ENCODE data around the gene ENPP5. TPM values are rescaled to one million over a fixed set of nuclear protein-coding genes. Genes with fewer than 3 reads are reported as not detected.

The ENPP5 gene
- total RNA-seq, 1 experiment from 2014 or later: 9.1 TPM

DNA sequence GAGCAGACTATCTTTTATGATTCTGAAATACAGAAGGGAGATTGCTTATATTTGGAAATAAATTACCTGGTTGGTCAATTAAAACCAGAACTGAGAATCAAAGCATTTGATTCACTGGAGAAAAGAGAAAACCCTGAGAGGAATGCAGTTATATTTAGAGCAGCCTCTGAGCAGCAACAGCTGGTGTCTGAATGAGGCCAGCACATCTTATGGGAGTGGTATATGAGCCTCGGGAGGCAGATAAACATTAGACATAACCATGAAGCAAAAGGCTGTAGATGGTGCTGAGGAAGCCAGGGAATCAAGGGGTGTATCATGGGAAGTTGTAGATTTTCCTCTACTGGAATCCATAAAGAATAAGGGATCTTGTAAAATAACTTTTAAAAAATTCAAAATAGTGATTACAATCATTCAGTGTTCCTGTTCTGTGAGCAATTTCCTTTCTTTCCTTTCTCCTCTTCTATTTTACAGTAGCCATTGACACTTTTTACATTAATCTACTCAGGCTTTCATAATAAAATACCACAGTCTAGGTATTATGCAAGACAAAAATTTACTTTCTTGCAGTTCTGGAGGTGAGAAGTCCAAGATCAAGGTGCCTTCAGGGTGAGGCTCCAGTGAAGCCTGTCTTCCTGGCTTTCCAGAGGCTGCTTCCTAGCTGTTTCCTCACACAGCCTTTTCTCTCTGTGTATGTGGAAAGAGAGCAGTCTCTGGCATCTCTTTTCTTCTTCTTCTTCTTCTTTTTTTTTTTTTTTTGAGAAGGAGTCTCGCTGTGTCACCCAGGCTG, 32.8 kb upstream of the ENPP5 start (continued):
- TF ChIP-seq SMAD4 (CRISPR knock-in tag; IDR thresholded peaks at IDR 0.05): no peak
- no peak for TF ChIP-seq CREB1 (CRISPR knock-in tag; IDR thresholded peaks at IDR 0.05)
- TF ChIP-seq, protein P1, sequence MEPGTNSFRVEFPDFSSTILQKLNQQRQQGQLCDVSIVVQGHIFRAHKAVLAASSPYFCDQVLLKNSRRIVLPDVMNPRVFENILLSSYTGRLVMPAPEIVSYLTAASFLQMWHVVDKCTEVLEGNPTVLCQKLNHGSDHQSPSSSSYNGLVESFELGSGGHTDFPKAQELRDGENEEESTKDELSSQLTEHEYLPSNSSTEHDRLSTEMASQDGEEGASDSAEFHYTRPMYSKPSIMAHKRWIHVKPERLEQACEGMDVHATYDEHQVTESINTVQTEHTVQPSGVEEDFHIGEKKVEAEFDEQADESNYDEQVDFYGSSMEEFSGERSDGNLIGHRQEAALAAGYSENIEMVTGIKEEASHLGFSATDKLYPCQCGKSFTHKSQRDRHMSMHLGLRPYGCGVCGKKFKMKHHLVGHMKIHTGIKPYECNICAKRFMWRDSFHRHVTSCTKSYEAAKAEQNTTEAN (CRISPR knock-in tag; IDR thresholded peaks at IDR 0.05): no peak
- TF ChIP-seq CTCF (IDR thresholded peaks at IDR 0.05): no peak
- no peak for TF ChIP-seq ZNF317 (CRISPR knock-in tag; IDR thresholded peaks at IDR 0.05; ENCODE audit: borderline replicate concordance, low read depth)

- Mint-ChIP-seq H3K27ac (no peak overlapping the region), H3K9me3 (peaks cover 41% of the 10 kb centered on the region), H3K4me1 (peaks cover 28% of the 10 kb centered on the region), H3K36me3 (peaks cover 10% of the 10 kb centered on the region; the same call in 1 of the 2 replicates), H3K27me3 (ENCODE audit: low read depth) (no peaks in the 10 kb centered on the region; the same call in 1 of the 2 replicates), H3K4me3 (no peak overlapping the region)
- ATAC-seq (no peak), DNase-seq (ENCODE audit: low spot score) (no peak)
- TF ChIP-seq, protein P1 (CRISPR knock-in tag; IDR thresholded peaks at IDR 0.05): no peak
- ChIA-PET CTCF (no interaction called here), POLR2A (no interaction called here)
Observed at GRCh38 chr6:46201702-46202101, 30.9 kb upstream of the ENPP5 start.

DNA sequence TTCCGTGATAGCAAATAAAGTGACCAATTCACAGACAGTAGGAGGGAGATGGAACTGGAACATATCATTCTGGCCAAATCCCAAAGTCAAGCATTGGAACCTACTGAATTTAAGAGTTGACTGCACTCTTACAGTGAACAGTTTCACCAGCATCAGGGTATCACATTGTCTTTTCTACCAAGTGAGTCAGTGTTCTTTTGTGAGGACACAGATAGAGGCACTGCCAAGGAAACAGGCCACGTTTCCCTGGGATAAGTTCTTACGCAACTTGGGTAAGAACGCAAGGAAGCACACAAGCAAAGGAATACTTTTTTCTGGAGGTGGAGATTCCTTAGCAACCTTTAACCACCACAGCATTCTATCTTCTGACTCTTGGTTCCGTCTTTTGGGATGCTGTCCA, 28.6 kb upstream of the ENPP5 start:
- H3K9me3 Mint-ChIP-seq: peaks cover 41% of the 10 kb centered on the region
- peaks cover 31% of the 10 kb centered on the region for H3K4me1 Mint-ChIP-seq
- no peak overlapping the region for H3K27ac Mint-ChIP-seq
- DNase-seq (ENCODE audit: low spot score): no peak
- no peak for ATAC-seq
- ChIA-PET CTCF (no interaction called here), POLR2A (no interaction called here)
- no peaks in the 10 kb centered on the region; the same call in 1 of the 2 replicates for H3K27me3 Mint-ChIP-seq (ENCODE audit: low read depth)
- TF ChIP-seq, protein P2, sequence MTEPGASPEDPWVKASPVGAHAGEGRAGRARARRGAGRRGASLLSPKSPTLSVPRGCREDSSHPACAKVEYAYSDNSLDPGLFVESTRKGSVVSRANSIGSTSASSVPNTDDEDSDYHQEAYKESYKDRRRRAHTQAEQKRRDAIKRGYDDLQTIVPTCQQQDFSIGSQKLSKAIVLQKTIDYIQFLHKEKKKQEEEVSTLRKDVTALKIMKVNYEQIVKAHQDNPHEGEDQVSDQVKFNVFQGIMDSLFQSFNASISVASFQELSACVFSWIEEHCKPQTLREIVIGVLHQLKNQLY (CRISPR knock-in tag; IDR thresholded peaks at IDR 0.05): no peak
- TF ChIP-seq, protein P3, sequence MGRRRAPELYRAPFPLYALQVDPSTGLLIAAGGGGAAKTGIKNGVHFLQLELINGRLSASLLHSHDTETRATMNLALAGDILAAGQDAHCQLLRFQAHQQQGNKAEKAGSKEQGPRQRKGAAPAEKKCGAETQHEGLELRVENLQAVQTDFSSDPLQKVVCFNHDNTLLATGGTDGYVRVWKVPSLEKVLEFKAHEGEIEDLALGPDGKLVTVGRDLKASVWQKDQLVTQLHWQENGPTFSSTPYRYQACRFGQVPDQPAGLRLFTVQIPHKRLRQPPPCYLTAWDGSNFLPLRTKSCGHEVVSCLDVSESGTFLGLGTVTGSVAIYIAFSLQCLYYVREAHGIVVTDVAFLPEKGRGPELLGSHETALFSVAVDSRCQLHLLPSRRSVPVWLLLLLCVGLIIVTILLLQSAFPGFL (CRISPR knock-in tag; IDR thresholded peaks at IDR 0.05; ENCODE audit: borderline replicate concordance): no peak
- TF ChIP-seq NR2C2 (CRISPR knock-in tag; IDR thresholded peaks at IDR 0.05): no peak
- no peak for TF ChIP-seq SP1 (CRISPR knock-in tag; conservative IDR thresholded peaks at IDR 0.05)
- TF ChIP-seq FOXK1 (CRISPR knock-in tag; IDR thresholded peaks at IDR 0.05): no peak
- no peak for TF ChIP-seq GABPB1 (CRISPR knock-in tag; IDR thresholded peaks at IDR 0.05)
- no peak for TF ChIP-seq RORB (CRISPR knock-in tag; IDR thresholded peaks at IDR 0.05)
- TF ChIP-seq, protein P4, sequence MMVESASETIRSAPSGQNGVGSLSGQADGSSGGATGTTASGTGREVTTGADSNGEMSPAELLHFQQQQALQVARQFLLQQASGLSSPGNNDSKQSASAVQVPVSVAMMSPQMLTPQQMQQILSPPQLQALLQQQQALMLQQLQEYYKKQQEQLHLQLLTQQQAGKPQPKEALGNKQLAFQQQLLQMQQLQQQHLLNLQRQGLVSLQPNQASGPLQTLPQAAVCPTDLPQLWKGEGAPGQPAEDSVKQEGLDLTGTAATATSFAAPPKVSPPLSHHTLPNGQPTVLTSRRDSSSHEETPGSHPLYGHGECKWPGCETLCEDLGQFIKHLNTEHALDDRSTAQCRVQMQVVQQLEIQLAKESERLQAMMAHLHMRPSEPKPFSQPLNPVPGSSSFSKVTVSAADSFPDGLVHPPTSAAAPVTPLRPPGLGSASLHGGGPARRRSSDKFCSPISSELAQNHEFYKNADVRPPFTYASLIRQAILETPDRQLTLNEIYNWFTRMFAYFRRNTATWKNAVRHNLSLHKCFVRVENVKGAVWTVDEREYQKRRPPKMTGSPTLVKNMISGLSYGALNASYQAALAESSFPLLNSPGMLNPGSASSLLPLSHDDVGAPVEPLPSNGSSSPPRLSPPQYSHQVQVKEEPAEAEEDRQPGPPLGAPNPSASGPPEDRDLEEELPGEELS (CRISPR knock-in tag; IDR thresholded peaks at IDR 0.05): no peak
- TF ChIP-seq NFYB (CRISPR knock-in tag; conservative IDR thresholded peaks at IDR 0.05; ENCODE audit: low read depth): no peak
- TF ChIP-seq ZNF121 (CRISPR knock-in tag; IDR thresholded peaks at IDR 0.05): no peak
- TF ChIP-seq ZNF263 (CRISPR knock-in tag; IDR thresholded peaks at IDR 0.05; ENCODE audit: low read depth): no peak
- no peak for TF ChIP-seq CDX4 (CRISPR knock-in tag; IDR thresholded peaks at IDR 0.05; ENCODE audit: borderline replicate concordance)
- TF ChIP-seq MAX (CRISPR knock-in tag; IDR thresholded peaks at IDR 0.05): no peak
- peaks cover 17% of the 10 kb centered on the region for H3K36me3 Mint-ChIP-seq
- H3K4me3 Mint-ChIP-seq: no peak overlapping the region

All from WTC11 (cell line).